Measurements from ENCODE around the gene RUFY1. TPM values are rescaled to one million over a fixed set of nuclear protein-coding genes. Genes with fewer than 3 reads are reported as not detected.

The RUFY1 gene
- total and polyA plus RNA-seq, 2 of the 13 experiments (the other 11 are each of a cell fraction or from before 2014, with no cell fraction given) = 19.9 to 31.9 TPM

GRCh38 chr5:179504600-179505396, 45.6 kb upstream of the RUFY1 start (continued):
- TF ChIP-seq ZNF512B (CRISPR knock-in tag; IDR thresholded peaks at IDR 0.05; ENCODE audit: borderline replicate concordance) = no peak
- TF ChIP-seq RNF2 (conservative IDR thresholded peaks at IDR 0.05; ENCODE audit: low read depth) = no peak
- no peak for TF ChIP-seq SYNCRIP (IDR thresholded peaks at IDR 0.05; ENCODE audit: insufficient read depth, low read depth, low read length)
- TF ChIP-seq ZNF24 (IDR thresholded peaks at IDR 0.05) = 0 out of 2 replicates have a peak, but pooled peaks have one; percentile 9
- TF ChIP-seq PRDM10 (CRISPR knock-in tag; IDR thresholded peaks at IDR 0.05; ENCODE audit: low read depth) = no peak
- TF ChIP-seq RFXANK (CRISPR knock-in tag; IDR thresholded peaks at IDR 0.05) = no peak
- peak; percentile 74; the same call in 1 of the 2 replicates for TF ChIP-seq ZKSCAN5 (CRISPR knock-in tag; IDR thresholded peaks at IDR 0.05)
- TF ChIP-seq SMAD3 (CRISPR knock-in tag; IDR thresholded peaks at IDR 0.05) = peak; percentile 40; the same call in 1 of the 2 replicates
